ENCODE measurements around the gene CPZ.

Gene CPZ

GRCh38 chr4:8596891-8597290, 4.3 kb downstream of the CPZ start:
- no peak for DNase-seq

- no peak for DNase-seq
Observed at GRCh38 chr4:8597319-8597718, 4.8 kb downstream of the CPZ start.

- DNase-seq: no peak
Observed at GRCh38 chr4:8597791-8598190, 5.2 kb downstream of the CPZ start.

- DNase-seq: no peak
Observed at GRCh38 chr4:8598391-8599090, 6.0 kb downstream of the CPZ start.

- DNase-seq: no peak
Observed at GRCh38 chr4:8599091-8599460, 6.5 kb downstream of the CPZ start.

- DNase-seq: peak; percentile 88
Observed at GRCh38 chr4:8599657-8600056, 7.1 kb downstream of the CPZ start.

GRCh38 chr4:8600266-8600665, 7.7 kb downstream of the CPZ start:
- no peak for DNase-seq

GRCh38 chr4:8600686-8601085, 8.1 kb downstream of the CPZ start:
- no peak for DNase-seq

- DNase-seq: no peak
Observed at GRCh38 chr4:8601086-8601485, 8.5 kb downstream of the CPZ start.

- DNase-seq: no peak
Observed at GRCh38 chr4:8601556-8601955, 9.0 kb downstream of the CPZ start.

- no peak for DNase-seq
Observed at GRCh38 chr4:8602686-8603430, 10.3 kb downstream of the CPZ start.

GRCh38 chr4:8603931-8604330, 11.4 kb downstream of the CPZ start:
- no peak for DNase-seq

GRCh38 chr4:8605289-8605688, 12.7 kb downstream of the CPZ start:
- DNase-seq: no peak

- no peak for DNase-seq
Observed at GRCh38 chr4:8606476-8606875, 13.9 kb downstream of the CPZ start.

GRCh38 chr4:8606966-8607365, 14.4 kb downstream of the CPZ start:
- no peak for DNase-seq

GRCh38 chr4:8607603-8608481, 15.3 kb downstream of the CPZ start:
- DNase-seq: no peak

- DNase-seq: no peak
Observed at GRCh38 chr4:8608714-8609391, 16.3 kb downstream of the CPZ start.

GRCh38 chr4:8609406-8609805, 16.8 kb downstream of the CPZ start:
- DNase-seq: no peak

- DNase-seq: no peak
Observed at GRCh38 chr4:8609824-8610350, 17.3 kb downstream of the CPZ start.

- no peak for DNase-seq
Observed at GRCh38 chr4:8610858-8611616, 18.5 kb downstream of the CPZ start.

GRCh38 chr4:8612646-8613045, 20.1 kb downstream of the CPZ start:
- DNase-seq: no peak
